ENCODE results near the gene CEP128. TPM values are rescaled to one million over a fixed set of nuclear protein-coding genes. Genes with fewer than 3 reads are reported as not detected.

The CEP128 gene
- total and polyA plus RNA-seq, 2 experiments from 2014 or later, result 7.6 to 17.6 TPM

DNA sequence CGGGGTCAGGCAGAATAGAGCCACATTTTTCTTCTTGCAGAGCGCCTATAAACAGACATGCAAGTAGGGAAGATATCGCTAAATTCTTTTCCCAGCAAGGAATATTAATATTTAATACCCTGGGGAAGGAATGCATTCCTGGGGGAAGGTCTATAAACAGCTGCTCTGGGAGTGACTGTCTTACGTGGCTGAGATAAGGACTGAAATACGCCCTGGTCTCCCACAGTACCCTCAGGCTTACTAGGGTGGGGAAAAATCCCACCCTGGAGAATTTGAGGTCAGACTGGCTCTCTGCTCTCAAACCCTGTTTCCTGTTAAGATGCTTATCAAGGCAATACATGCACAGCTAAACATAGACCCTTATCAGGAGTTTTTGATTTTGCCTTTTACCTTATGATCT, 262.3 kb downstream of the CEP128 start:
- H3K4me3 Mint-ChIP-seq, result no peak overlapping the region
- peaks cover 31% of the 10 kb centered on the region for H3K36me3 Mint-ChIP-seq (ENCODE audit: low read depth)
- Histone ChIP-seq H3K4me2 (no peak overlapping the region), H3K79me2 (replicated peaks; ENCODE audit: insufficient read depth) (no peaks in the 10 kb centered on the region), H3K27ac (ENCODE audit: low read depth) (no peak overlapping the region), H3K4me3 (no peak overlapping the region), H2AFZ (no peak overlapping the region), H3F3A (replicated peaks; ENCODE audit: low read depth) (no peaks in the 10 kb centered on the region), H3K36me3 (ENCODE audit: insufficient read depth) (no peaks in the 10 kb centered on the region), H4K20me1 (replicated peaks; ENCODE audit: insufficient read depth) (no peaks in the 10 kb centered on the region), H3K27me3 (ENCODE audit: insufficient read depth) (no peaks in the 10 kb centered on the region), H3K9me2 (ENCODE audit: insufficient read depth) (no peaks in the 10 kb centered on the region), H3K4me1 (ENCODE audit: insufficient read depth) (no peaks in the 10 kb centered on the region)
- peaks cover 8% of the 10 kb centered on the region; the same call in 2 of the 3 replicates for H3K4me1 Mint-ChIP-seq
- H3K27ac Mint-ChIP-seq, result no peak overlapping the region
- H3K9me3 Mint-ChIP-seq, result peaks cover 29% of the 10 kb centered on the region
- no peak for TF ChIP-seq JUNB (IDR thresholded peaks at IDR 0.05; ENCODE audit: unreplicated experiment)
- TF ChIP-seq NANOG (IDR thresholded peaks at IDR 0.05; ENCODE audit: borderline replicate concordance), result no peak
- TF ChIP-seq EZH2 (IDR thresholded peaks at IDR 0.05; ENCODE audit: low read depth, unreplicated experiment), result no peak
- TF ChIP-seq, protein P1, sequence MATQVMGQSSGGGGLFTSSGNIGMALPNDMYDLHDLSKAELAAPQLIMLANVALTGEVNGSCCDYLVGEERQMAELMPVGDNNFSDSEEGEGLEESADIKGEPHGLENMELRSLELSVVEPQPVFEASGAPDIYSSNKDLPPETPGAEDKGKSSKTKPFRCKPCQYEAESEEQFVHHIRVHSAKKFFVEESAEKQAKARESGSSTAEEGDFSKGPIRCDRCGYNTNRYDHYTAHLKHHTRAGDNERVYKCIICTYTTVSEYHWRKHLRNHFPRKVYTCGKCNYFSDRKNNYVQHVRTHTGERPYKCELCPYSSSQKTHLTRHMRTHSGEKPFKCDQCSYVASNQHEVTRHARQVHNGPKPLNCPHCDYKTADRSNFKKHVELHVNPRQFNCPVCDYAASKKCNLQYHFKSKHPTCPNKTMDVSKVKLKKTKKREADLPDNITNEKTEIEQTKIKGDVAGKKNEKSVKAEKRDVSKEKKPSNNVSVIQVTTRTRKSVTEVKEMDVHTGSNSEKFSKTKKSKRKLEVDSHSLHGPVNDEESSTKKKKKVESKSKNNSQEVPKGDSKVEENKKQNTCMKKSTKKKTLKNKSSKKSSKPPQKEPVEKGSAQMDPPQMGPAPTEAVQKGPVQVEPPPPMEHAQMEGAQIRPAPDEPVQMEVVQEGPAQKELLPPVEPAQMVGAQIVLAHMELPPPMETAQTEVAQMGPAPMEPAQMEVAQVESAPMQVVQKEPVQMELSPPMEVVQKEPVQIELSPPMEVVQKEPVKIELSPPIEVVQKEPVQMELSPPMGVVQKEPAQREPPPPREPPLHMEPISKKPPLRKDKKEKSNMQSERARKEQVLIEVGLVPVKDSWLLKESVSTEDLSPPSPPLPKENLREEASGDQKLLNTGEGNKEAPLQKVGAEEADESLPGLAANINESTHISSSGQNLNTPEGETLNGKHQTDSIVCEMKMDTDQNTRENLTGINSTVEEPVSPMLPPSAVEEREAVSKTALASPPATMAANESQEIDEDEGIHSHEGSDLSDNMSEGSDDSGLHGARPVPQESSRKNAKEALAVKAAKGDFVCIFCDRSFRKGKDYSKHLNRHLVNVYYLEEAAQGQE (IDR thresholded peaks at IDR 0.05; ENCODE audit: unreplicated experiment), result no peak
- no peak for TF ChIP-seq EZH2phosphoT487 (IDR thresholded peaks at IDR 0.05; ENCODE audit: unreplicated experiment)
- TF ChIP-seq POLR2AphosphoS5 (IDR thresholded peaks at IDR 0.05; ENCODE audit: low read depth), result no peak
- no peak for TF ChIP-seq ZNF114 (CRISPR knock-in tag; IDR thresholded peaks at IDR 0.05)
- no peak for TF ChIP-seq STAT1 (IDR thresholded peaks at IDR 0.05; ENCODE audit: unreplicated experiment)
- no peak for TF ChIP-seq CREB1 (CRISPR knock-in tag; IDR thresholded peaks at IDR 0.05; ENCODE audit: low read depth)
- TF ChIP-seq ETS1 (IDR thresholded peaks at IDR 0.05), result no peak
- TF ChIP-seq, protein P2, sequence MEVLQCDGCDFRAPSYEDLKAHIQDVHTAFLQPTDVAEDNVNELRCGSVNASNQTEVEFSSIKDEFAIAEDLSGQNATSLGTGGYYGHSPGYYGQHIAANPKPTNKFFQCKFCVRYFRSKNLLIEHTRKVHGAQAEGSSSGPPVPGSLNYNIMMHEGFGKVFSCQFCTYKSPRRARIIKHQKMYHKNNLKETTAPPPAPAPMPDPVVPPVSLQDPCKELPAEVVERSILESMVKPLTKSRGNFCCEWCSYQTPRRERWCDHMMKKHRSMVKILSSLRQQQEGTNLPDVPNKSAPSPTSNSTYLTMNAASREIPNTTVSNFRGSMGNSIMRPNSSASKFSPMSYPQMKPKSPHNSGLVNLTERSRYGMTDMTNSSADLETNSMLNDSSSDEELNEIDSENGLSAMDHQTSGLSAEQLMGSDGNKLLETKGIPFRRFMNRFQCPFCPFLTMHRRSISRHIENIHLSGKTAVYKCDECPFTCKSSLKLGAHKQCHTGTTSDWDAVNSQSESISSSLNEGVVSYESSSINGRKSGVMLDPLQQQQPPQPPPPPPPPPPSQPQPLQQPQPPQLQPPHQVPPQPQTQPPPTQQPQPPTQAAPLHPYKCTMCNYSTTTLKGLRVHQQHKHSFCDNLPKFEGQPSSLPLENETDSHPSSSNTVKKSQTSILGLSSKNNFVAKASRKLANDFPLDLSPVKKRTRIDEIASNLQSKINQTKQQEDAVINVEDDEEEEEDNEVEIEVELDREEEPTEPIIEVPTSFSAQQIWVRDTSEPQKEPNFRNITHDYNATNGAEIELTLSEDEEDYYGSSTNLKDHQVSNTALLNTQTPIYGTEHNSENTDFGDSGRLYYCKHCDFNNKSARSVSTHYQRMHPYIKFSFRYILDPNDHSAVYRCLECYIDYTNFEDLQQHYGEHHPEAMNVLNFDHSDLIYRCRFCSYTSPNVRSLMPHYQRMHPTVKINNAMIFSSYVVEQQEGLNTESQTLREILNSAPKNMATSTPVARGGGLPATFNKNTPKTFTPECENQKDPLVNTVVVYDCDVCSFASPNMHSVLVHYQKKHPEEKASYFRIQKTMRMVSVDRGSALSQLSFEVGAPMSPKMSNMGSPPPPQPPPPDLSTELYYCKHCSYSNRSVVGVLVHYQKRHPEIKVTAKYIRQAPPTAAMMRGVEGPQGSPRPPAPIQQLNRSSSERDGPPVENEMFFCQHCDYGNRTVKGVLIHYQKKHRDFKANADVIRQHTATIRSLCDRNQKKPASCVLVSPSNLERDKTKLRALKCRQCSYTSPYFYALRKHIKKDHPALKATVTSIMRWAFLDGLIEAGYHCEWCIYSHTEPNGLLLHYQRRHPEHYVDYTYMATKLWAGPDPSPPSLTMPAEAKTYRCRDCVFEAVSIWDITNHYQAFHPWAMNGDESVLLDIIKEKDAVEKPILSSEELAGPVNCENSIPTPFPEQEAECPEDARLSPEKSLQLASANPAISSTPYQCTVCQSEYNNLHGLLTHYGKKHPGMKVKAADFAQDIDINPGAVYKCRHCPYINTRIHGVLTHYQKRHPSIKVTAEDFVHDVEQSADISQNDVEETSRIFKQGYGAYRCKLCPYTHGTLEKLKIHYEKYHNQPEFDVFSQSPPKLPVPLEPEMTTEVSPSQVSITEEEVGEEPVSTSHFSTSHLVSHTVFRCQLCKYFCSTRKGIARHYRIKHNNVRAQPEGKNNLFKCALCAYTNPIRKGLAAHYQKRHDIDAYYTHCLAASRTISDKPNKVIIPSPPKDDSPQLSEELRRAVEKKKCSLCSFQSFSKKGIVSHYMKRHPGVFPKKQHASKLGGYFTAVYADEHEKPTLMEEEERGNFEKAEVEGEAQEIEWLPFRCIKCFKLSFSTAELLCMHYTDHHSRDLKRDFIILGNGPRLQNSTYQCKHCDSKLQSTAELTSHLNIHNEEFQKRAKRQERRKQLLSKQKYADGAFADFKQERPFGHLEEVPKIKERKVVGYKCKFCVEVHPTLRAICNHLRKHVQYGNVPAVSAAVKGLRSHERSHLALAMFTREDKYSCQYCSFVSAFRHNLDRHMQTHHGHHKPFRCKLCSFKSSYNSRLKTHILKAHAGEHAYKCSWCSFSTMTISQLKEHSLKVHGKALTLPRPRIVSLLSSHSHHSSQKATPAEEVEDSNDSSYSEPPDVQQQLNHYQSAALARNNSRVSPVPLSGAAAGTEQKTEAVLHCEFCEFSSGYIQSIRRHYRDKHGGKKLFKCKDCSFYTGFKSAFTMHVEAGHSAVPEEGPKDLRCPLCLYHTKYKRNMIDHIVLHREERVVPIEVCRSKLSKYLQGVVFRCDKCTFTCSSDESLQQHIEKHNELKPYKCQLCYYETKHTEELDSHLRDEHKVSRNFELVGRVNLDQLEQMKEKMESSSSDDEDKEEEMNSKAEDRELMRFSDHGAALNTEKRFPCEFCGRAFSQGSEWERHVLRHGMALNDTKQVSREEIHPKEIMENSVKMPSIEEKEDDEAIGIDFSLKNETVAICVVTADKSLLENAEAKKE (CRISPR knock-in tag; IDR thresholded peaks at IDR 0.05), result no peak
- no peak for TF ChIP-seq ZNF331 (CRISPR knock-in tag; IDR thresholded peaks at IDR 0.05; ENCODE audit: low read depth)
- TF ChIP-seq, protein P3, sequence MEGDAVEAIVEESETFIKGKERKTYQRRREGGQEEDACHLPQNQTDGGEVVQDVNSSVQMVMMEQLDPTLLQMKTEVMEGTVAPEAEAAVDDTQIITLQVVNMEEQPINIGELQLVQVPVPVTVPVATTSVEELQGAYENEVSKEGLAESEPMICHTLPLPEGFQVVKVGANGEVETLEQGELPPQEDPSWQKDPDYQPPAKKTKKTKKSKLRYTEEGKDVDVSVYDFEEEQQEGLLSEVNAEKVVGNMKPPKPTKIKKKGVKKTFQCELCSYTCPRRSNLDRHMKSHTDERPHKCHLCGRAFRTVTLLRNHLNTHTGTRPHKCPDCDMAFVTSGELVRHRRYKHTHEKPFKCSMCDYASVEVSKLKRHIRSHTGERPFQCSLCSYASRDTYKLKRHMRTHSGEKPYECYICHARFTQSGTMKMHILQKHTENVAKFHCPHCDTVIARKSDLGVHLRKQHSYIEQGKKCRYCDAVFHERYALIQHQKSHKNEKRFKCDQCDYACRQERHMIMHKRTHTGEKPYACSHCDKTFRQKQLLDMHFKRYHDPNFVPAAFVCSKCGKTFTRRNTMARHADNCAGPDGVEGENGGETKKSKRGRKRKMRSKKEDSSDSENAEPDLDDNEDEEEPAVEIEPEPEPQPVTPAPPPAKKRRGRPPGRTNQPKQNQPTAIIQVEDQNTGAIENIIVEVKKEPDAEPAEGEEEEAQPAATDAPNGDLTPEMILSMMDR (conservative IDR thresholded peaks at IDR 0.05; ENCODE audit: low read depth in 2 of 2), result no peak
- no peaks in the 10 kb centered on the region for H3K27me3 Mint-ChIP-seq (ENCODE audit: insufficient read depth, low read depth, poor library complexity)
- no peak for DNase-seq (ENCODE audit: low spot score)
- ATAC-seq, result no peak
